Pulmonary artery endothelial cell (primary cell): ENCODE data around the gene C12orf42. TPM values are rescaled to one million over a fixed set of nuclear protein-coding genes. Genes with fewer than 3 reads are reported as not detected.

Experiments
- DNase-seq: peaks from one replicate; pipeline ENCODE4 v3.0.0-alpha.2; 2011; ENCODE audit warnings: low read depth, low spot score
- total RNA-seq: library from RNA; depleted of rRNA; stranded (reverse); fragments of >200 nt; gene quantifications from 2 replicates; pipeline ENCODE4 v1.2.3, GENCODE V29; 2014

Gene C12orf42
- not detected in 2 replicates for total RNA-seq

DNA sequence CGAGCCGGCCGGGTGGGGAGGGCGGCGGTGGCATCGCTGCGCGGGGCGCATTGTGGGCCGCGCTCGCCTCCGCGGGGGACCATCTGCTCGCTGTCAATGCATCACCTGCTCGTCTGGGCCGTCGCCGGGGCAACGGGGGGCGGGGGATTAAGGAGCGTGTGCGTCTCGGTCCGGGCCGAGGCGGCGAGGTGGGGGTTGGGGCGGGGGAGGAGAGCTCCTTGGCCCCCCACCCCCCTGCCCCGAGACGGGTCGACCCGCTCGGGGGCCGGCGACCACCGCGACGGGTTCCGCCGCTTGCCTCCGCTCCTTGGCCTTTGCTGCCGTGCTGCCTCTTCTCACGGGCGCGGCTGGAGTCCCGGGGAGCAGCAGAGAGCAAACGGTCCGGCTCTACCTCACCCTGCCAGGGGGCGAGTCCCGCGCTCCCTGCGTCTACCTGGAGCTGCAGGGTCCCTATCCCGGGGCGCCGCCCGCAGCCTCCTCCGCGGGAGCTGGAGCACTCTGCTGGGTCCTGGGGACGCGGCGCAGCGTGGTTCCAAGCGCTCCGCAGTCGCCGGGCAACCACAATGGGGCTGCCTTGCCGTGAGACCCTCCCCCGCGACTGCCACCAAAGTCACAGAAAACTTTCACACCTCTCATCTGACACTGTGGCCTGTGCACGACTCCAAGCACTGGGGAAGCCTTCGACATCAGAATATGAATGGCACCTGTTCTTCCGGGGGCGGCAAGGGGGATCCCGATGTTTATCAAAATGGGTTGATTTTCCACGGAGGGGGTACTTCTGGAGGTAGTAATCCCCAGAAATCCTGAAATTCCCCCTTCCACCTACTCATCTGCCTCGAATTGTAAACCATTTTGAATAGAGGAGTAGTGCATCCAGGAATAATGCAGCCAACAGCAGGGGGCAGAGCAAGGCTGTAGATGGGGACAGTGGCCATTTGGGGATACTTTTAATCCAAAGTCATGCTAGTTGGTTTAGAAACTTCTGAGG lies at the start of gene C12orf42:
Gene C12orf42, minus strand, starts transcription at position 500 of the 988 bp plus-strand sequence. CDS start 17,542 bp downstream, outside the sequence.
- DNase-seq, result no peak

DNA sequence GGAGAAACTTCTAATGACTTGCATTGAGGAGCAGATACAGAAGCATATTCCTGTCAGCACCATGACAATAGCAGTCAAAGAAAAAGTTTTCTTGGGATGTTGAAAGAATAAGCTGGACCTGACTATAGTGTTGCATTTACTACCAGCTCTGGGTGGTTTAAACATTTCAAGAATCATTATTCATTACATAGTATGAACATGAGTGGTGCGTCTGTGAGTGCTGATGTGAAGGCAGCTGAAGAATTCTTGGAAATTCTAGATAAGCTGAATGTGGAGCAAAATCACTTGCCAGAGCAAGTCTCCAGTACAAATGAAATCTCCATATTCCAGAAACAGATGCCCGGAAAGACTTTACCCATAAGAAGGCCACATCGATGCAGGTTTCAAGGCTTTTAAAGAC lies 46.3 kb upstream of the C12orf42 start:
- no peak for DNase-seq

GRCh38 chr12:103540319-103540718 lies 44.6 kb upstream of the C12orf42 start:
- DNase-seq, result no peak

DNA sequence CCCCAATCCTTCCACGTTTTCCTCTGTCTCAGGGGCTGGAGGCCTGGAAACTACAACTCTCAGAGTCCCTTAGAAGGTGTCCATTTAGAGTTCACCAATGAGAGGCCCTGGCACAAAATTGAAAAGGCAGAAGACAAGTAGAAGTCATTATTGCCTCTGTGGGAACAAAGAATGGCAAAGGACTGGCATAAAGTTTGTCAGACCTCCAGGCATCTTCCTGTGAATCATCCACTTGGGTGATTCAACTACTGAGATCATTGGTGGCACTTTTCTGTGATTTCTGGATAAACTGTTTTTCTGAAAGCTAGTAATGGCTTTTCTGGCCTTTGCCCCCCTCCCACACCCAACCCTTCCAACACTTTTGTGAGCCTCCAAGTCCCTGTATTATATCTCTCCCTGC lies 42.6 kb upstream of the C12orf42 start:
- no peak for DNase-seq

- DNase-seq, result no peak
These were observed 34.7 kb upstream of the C12orf42 start for GRCh38 chr12:103530307-103531066.

- no peak for DNase-seq
These were observed 33.5 kb upstream of the C12orf42 start for GRCh38 chr12:103529306-103529705.

- DNase-seq, result no peak
These were observed 28.6 kb upstream of the C12orf42 start for GRCh38 chr12:103524238-103524875.

DNA sequence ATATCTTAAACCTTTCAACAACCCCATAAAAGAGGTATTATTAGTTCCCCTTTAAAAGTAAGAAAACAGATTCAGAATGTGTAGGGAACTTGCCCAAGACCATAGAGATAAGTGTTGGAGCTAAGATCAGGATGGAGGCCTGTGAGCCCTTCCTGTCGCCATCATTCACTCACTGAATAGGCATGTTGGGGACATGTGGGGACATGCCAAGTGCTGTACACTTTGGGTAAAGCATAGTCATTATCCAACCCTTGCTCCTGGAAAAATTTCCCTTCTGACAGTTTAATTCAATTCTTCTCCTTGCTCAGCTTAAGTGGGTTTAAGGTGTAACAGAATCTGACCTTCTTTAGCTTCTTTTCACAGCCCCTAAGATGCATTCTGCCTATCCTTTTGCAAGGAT lies 28.0 kb upstream of the C12orf42 start:
- DNase-seq, result no peak

DNA sequence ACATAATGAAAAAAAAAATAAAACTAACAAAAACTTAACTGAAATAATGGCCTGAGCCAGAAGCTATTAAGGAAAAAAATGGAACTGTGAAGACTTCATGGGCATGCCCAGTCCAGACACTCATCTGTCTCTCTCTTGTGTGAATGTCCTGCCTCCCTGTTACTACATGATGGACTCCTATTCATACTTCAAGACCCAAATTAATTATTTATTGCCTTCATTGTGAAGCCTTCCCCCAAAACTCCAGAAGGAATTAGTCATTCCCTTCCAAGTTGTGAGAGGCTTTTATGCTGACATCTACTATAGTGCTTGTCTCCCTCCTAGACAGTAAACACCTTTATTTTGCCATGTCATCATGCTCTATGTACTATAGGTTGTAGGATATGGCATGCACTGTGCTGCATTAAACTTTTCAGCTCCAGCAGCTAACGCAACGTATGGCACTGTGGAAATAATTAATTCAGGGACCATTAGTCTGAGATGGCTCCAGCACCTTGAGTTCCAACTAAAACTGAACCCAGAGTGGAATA lies 25.0 kb upstream of the C12orf42 start:
- DNase-seq, result no peak

- DNase-seq, result no peak
These were observed 23.9 kb upstream of the C12orf42 start for GRCh38 chr12:103519632-103520031.

DNA sequence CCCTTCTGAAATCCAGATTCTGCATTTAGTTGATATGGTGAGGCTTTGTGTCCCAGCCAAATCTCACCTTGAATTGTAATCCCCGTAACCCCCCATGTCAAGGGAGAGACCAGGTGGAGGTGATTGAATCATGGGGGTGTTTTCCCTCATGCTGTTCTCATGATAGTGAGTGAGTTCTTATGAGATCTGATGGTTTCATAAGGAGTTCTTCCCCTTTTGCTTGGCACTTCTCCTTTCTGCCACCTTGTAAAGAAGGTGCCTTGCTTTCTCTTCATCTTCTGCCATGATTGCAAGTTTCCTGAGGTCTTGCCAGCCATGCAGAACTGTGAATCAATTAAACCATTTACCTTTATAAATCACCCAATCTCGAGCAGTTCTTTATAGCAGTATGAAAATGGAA lies 23.1 kb upstream of the C12orf42 start:
- DNase-seq, result no peak

- DNase-seq, result no peak
These were observed 21.4 kb upstream of the C12orf42 start for GRCh38 chr12:103517161-103517560.

DNA sequence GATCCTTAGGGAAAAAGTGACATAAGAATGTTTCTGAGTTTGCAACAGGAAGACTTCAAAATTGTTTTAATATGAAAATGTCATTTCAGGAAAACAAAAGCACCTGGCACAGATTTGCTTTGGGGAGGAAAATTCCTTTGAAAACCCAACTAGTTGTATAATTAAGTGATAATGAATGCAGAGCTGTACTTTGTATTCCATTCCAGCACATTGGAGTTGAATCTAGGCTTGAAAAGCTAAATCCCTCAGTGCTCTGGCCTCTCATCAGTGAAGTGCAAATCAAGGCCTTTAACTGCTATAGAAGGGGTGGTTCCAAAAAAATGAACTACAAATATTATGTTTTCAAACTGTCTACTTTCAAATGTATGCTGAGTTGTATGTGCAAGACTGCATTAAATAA lies 19.6 kb upstream of the C12orf42 start:
- no peak for DNase-seq

DNA sequence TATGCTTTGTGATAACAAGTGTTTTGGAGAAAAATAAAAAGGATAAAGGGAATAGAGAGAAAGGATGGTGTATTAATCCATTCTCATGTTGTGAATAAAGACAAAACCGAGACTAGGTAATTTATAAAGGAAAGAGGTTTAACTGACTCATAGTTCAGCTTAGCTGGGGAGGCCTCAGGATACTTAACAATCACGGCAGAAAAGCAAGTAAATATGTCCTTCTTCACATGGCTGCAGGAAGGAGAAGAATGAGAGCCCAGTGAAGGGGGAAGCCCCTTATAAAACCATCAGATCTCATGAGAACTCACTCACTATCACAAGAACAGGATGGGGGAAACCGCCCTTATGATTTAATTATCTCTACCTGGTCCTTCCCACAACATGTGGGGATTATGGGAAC lies 18.1 kb upstream of the C12orf42 start:
- DNase-seq, result no peak

- no peak for DNase-seq
These were observed 9.8 kb upstream of the C12orf42 start for GRCh38 chr12:103505371-103506236.

- DNase-seq, result no peak
These were observed 8.8 kb upstream of the C12orf42 start for GRCh38 chr12:103504606-103505005.

DNA sequence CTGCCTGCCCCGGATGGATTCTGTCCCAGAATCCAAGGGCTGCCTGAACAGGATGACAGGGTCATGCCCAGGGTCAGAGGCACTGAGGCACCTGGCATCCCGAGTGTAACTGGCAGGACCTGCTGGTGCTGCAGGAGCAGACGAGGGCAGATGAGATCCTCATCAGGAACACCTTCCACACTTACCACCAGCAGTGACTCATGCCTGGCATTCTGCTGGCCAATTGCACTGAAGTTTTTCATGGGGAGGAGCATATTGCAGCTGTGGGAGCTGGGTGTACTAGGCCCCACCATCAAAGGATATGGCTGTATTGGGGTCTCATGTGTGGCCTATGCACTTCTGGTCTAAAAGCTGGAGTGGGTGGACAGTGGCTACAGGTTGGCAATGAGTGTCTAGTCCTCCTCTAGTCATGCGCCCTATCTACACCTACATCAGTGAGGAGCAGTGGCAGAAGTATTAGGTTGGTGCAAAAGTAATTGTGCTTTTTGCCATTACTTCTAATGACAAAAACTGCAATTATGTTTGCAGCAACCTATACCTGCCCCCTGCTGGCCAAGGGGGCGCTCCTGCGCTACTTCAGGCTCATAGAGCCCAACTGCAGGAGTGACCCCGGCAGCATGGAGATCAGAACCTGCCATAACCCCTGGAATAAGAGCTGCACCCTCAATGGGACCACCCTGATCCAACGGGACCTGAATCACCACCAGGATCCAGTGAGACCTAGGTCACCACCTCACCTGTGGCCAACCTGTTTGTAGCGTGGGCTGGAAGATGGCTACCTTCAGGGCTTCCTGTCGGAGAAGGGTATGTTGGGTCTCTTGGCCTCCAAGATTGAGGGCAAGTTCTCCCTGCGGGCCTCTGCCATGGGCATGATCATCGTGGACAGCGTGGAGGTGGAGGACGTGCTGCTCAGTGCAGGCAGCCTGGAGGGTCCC lies 8.0 kb upstream of the C12orf42 start:
- no peak for DNase-seq

DNA sequence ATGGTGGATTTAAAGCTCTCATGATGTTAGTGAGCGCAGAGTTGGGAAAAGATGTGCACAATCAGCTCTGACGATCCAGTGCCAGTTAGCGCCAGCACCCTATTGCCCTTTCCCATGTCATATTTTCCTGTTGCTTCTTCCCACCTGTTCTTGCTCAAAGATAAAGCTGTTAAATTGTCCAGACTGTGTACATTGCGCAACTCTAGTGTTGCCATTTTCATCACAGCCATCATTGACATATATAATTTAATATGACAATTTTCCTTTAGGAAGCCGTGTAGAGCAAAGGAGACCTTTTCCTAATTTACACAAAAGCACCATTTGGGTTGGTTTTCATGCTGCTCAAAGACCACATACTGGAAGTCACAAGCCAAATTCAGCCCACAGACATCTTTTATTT lies 5.7 kb upstream of the C12orf42 start:
- DNase-seq, result no peak

- no peak for DNase-seq
These were observed 3.8 kb upstream of the C12orf42 start for GRCh38 chr12:103499571-103499970.

DNA sequence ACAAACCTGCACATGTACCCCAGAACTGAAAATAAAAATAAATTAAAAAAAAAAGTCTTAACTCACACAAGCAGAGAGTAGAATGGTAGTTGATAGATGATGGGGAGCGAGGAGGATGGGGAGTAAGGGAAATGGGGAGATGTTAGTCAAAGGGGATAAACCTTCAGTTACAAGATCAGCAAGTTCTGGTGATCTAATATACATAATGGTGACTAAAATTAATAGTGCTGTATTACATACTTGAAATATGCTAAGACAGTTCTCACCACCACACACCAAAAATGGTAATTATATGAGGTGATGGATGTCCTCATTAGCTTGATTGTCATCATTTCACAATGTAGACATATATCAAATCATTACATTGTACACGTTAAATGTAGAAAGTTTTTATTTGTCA lies 3.2 kb upstream of the C12orf42 start:
- DNase-seq, result no peak
